ENCODE results near the gene TRPM7. TPM values are rescaled to one million over a fixed set of nuclear protein-coding genes. Genes with fewer than 3 reads are reported as not detected.
"Not testable (repeated sequence)": the region's sequence is repeated elsewhere in the genome, so short reads cannot be mapped to it uniquely, and the experiment has no call there.

The TRPM7 gene
- total RNA-seq, 1 donor from 2014 or later = 24.3 TPM

DNA sequence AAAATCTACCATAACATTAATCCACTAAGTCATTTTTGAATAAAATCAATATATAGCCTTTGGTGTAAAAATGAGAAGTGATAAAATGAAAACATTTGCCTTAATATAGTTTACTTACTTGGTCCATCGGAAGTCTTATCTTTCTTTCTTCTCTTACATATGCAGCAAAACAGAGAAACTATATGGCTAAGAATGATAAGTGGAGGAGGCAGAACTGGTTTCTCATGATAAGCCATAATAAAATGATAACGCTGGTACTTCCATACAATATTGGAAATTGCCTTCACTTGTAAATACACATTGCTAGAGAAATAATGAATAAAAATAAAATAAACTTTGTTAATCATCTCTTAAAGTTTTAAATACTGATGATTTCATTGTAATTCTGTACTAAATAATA is 92.3 kb downstream of the TRPM7 start:
- H3K9me3 Mint-ChIP-seq (ENCODE audit: unreplicated experiment) = no peaks in the 10 kb centered on the region
- DNase-seq = no peak
- H3K27me3 Mint-ChIP-seq (ENCODE audit: unreplicated experiment) = no peaks in the 10 kb centered on the region
- no peak overlapping the region for H3K4me3 Mint-ChIP-seq (ENCODE audit: unreplicated experiment)
- no peak overlapping the region for H3K27ac Mint-ChIP-seq (ENCODE audit: unreplicated experiment)
- H3K4me1 Mint-ChIP-seq (ENCODE audit: low read depth, unreplicated experiment) = no peaks in the 10 kb centered on the region
- TF ChIP-seq, protein P1, sequence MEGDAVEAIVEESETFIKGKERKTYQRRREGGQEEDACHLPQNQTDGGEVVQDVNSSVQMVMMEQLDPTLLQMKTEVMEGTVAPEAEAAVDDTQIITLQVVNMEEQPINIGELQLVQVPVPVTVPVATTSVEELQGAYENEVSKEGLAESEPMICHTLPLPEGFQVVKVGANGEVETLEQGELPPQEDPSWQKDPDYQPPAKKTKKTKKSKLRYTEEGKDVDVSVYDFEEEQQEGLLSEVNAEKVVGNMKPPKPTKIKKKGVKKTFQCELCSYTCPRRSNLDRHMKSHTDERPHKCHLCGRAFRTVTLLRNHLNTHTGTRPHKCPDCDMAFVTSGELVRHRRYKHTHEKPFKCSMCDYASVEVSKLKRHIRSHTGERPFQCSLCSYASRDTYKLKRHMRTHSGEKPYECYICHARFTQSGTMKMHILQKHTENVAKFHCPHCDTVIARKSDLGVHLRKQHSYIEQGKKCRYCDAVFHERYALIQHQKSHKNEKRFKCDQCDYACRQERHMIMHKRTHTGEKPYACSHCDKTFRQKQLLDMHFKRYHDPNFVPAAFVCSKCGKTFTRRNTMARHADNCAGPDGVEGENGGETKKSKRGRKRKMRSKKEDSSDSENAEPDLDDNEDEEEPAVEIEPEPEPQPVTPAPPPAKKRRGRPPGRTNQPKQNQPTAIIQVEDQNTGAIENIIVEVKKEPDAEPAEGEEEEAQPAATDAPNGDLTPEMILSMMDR (IDR thresholded peaks at IDR 0.05; ENCODE audit: partially characterized antibody, unreplicated experiment) = no peak
- no peaks in the 10 kb centered on the region for H3K36me3 Mint-ChIP-seq (ENCODE audit: unreplicated experiment)

DNA sequence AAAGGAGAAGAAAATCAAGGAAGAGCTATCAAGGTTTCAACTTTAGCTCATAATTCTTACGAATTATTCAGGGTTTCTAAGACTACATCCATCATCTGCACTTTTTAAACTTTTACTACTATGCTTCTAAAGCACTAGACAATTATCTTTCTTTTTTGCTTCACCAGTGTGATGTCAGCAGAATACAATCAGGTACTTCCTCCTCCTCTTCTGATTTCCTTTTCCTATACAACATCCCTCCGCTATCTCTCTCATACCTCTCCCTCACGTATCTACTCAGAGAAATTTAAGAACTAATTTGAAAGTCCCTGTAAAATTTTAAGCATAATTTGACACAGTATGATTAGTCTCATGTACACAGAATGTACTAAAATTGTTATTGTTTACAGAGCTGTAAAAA is 92.8 kb downstream of the TRPM7 start:
- Mint-ChIP-seq H3K36me3 (ENCODE audit: unreplicated experiment) (no peaks in the 10 kb centered on the region), H3K4me3 (ENCODE audit: unreplicated experiment) (no peak overlapping the region), H3K27me3 (ENCODE audit: unreplicated experiment) (no peaks in the 10 kb centered on the region), H3K9me3 (ENCODE audit: unreplicated experiment) (no peaks in the 10 kb centered on the region), H3K27ac (ENCODE audit: unreplicated experiment) (no peak overlapping the region), H3K4me1 (ENCODE audit: low read depth, unreplicated experiment) (no peaks in the 10 kb centered on the region)
- no peak for DNase-seq
- TF ChIP-seq, protein P1 (IDR thresholded peaks at IDR 0.05; ENCODE audit: partially characterized antibody, unreplicated experiment) = no peak

DNA sequence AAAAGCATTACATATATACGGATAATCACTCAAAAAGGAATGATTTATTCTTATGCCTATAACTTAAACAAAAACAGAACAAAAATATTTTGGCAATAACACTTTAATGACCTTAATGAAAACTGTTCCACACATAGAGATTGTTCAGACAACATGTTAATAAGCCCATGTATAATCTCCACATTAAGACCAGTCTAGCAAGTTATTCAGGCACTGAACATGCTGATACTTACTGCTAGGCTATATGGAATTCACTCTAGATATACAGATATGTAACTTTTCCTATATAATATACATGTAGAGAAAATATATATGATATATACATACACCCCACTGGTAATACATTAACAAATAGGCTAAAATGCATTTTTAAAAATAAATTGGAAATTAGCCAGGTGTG is 96.3 kb downstream of the TRPM7 start:
- Mint-ChIP-seq H3K27ac (ENCODE audit: unreplicated experiment) (no peak overlapping the region), H3K27me3 (ENCODE audit: unreplicated experiment) (no peaks in the 10 kb centered on the region), H3K4me3 (ENCODE audit: unreplicated experiment) (no peak overlapping the region), H3K4me1 (ENCODE audit: low read depth, unreplicated experiment) (no peaks in the 10 kb centered on the region), H3K36me3 (ENCODE audit: unreplicated experiment) (peaks cover 3% of the 10 kb centered on the region), H3K9me3 (ENCODE audit: unreplicated experiment) (no peaks in the 10 kb centered on the region)
- TF ChIP-seq, protein P1 (IDR thresholded peaks at IDR 0.05; ENCODE audit: partially characterized antibody, unreplicated experiment) = no peak
- no peak for DNase-seq

DNA sequence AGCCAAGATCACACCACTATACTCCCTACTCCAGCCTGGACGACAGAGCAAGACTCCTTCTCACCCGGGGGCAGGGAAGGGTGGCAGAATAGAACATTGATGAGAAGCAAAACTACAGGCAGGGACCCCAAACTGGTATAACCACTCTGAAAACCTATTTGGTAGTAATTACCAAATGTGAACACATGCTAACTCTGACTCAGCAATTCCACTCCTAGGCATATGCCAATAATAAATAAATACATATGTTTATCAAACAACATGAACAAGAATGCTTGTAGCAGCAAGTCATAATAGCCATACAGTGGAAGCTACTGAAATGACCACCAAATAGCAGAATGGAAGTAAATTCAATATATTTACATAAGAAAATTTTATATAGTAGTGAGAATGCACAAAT is 109.1 kb downstream of the TRPM7 start:
- no peaks in the 10 kb centered on the region for H3K27me3 Mint-ChIP-seq (ENCODE audit: unreplicated experiment)

DNA sequence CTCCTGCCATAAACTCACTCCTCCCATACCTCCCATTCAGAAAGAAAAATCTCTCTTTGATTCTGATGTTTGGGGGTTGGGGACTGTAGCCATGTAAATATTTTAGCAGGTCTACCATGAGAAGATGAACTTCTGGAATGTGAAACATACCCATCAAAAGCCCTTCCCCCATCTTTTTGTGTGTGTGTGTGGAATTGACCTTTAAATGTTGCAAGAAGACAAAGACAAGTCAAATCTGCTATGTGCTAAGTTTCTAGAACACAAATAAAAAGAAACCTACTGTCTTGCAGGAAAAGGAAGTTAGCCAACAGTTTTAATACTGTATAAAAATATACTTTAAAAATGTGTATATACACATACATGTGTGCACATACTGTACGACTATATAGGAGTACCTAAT is 110.4 kb downstream of the TRPM7 start:
- Mint-ChIP-seq H3K27ac (ENCODE audit: unreplicated experiment) (no peak overlapping the region), H3K4me1 (ENCODE audit: low read depth, unreplicated experiment) (no peaks in the 10 kb centered on the region), H3K36me3 (ENCODE audit: unreplicated experiment) (no peaks in the 10 kb centered on the region), H3K9me3 (ENCODE audit: unreplicated experiment) (no peaks in the 10 kb centered on the region), H3K4me3 (ENCODE audit: unreplicated experiment) (no peak overlapping the region), H3K27me3 (ENCODE audit: unreplicated experiment) (no peaks in the 10 kb centered on the region)
- no peak for DNase-seq
- TF ChIP-seq, protein P1 (IDR thresholded peaks at IDR 0.05; ENCODE audit: partially characterized antibody, unreplicated experiment) = no peak

More for the DNA sequence above, 109.1 kb downstream of the TRPM7 start:
- no peak for DNase-seq
- Mint-ChIP-seq H3K9me3 (ENCODE audit: unreplicated experiment) (no peaks in the 10 kb centered on the region), H3K27ac (ENCODE audit: unreplicated experiment) (no peak overlapping the region), H3K4me1 (ENCODE audit: low read depth, unreplicated experiment) (no peaks in the 10 kb centered on the region), H3K36me3 (ENCODE audit: unreplicated experiment) (no peaks in the 10 kb centered on the region), H3K4me3 (ENCODE audit: unreplicated experiment) (no peak overlapping the region)
- TF ChIP-seq, protein P1 (IDR thresholded peaks at IDR 0.05; ENCODE audit: partially characterized antibody, unreplicated experiment) = no peak

DNA sequence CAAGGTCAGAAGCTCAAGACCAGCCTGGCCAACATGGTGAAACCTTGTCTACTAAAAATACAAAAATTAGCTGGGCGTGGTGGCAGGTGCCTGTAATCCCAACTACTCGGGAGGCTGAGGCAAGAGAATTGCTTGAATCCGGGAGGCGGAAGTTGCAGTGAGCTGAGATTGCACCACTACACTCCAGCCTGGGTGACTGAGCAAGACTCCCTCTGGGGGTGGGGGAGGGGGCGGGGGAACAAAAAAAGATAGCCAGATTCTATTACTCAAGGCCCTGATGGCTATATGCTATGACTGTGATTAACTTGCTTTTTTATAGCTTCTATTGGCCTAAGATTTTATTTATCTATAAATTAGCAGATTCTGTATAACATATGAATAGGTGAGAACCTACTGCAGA is 112.8 kb downstream of the TRPM7 start:
- H3K4me3 Mint-ChIP-seq (ENCODE audit: unreplicated experiment); H3K27me3 Mint-ChIP-seq (ENCODE audit: unreplicated experiment); H3K36me3 Mint-ChIP-seq (ENCODE audit: unreplicated experiment); DNase-seq; H3K27ac Mint-ChIP-seq (ENCODE audit: unreplicated experiment); H3K9me3 Mint-ChIP-seq (ENCODE audit: unreplicated experiment); H3K4me1 Mint-ChIP-seq (ENCODE audit: low read depth, unreplicated experiment): not testable (repeated sequence)
